SJSA1 (cell line): ENCODE results near the gene DDX10. TPM values are rescaled to one million over a fixed set of nuclear protein-coding genes. Genes with fewer than 3 reads are reported as not detected.
"Not testable (repeated sequence)": the region's sequence is repeated elsewhere in the genome, so short reads cannot be mapped to it uniquely, and the experiment has no call there.

Source experiments
- DNase-seq, 2 experiments: peaks; one replicate each; pipeline ENCODE4 v3.0.0-alpha.2; 2015 to 2020; ENCODE audit warnings: low spot score in 2 of 2, low read depth in 1 of 2
- H3K27ac ChIP-seq: fragments of 250-450 bp; sonication (Bioruptor Pico); 2 replicates; pipeline ENCODE4 v1.5.1; 2020; ENCODE audit warnings: mild to moderate bottlenecking, moderate library complexity
- H3K27me3 ChIP-seq: fragments of 250-450 bp; sonication (Bioruptor Pico); replicated peaks from 2 replicates; pipeline ENCODE4 v1.5.1; 2020; ENCODE audit warnings: mild to moderate bottlenecking, moderate library complexity
- H3K36me3 ChIP-seq: fragments of 250-450 bp; sonication (Bioruptor Pico); 2 replicates; pipeline ENCODE4 v1.5.1; 2020; ENCODE audit warnings: mild to moderate bottlenecking
- H3K4me1 ChIP-seq: fragments of 250-450 bp; sonication (Bioruptor Pico); replicated peaks from 2 replicates; pipeline ENCODE4 v1.6.1; 2021; ENCODE audit warnings: mild to moderate bottlenecking
- H3K4me3 ChIP-seq: fragments of 250-450 bp; sonication (Bioruptor Pico); 2 replicates; pipeline ENCODE4 v1.5.1; 2020; ENCODE audit warnings: mild to moderate bottlenecking
- H3K9me3 ChIP-seq: fragments of 250-450 bp; sonication (Bioruptor Pico); replicated peaks from 2 replicates; pipeline ENCODE4 v1.5.1; 2020; ENCODE audit warnings: mild to moderate bottlenecking
- total RNA-seq: library from RNA; depleted of rRNA; stranded (reverse); fragments of >200 nt; shearing (Covaris generic); gene quantifications from 2 replicates; pipeline ENCODE4 v1.2.3, GENCODE V29; 2014

The DDX10 gene
- total RNA-seq, 1 experiment from 2014 or later = 21.9 TPM

GRCh38 chr11:108817976-108818375 lies 153.1 kb downstream of the DDX10 start:
- Histone ChIP-seq H3K36me3 (no peaks in the 10 kb centered on the region), H3K9me3 (no peaks in the 10 kb centered on the region), H3K4me3 (no peak overlapping the region), H3K4me1 (no peaks in the 10 kb centered on the region), H3K27ac (no peak overlapping the region), H3K27me3 (no peaks in the 10 kb centered on the region)
- no peak for DNase-seq

DNA sequence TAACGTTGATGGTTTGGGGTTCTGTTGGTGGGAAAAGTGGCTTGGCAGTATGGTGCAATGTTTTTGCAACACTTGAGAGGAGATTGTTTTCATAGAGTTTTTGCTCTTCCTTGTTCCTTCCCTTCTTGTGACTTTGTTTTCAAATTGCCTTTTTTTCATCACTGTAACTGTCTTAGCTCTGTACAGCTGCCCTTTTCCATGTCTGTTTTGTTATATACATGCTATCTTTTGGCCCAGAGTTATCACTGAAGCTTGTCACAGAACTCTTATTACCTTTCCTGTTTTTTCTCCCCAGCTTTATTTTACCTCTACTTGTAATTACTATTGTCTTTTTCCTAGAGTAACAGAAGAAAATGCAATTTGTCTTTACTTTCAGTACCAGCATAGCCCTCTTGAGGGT lies 154.1 kb downstream of the DDX10 start:
- no peaks in the 10 kb centered on the region for H3K4me1 ChIP-seq
- H3K4me3 ChIP-seq = no peak overlapping the region

DNA sequence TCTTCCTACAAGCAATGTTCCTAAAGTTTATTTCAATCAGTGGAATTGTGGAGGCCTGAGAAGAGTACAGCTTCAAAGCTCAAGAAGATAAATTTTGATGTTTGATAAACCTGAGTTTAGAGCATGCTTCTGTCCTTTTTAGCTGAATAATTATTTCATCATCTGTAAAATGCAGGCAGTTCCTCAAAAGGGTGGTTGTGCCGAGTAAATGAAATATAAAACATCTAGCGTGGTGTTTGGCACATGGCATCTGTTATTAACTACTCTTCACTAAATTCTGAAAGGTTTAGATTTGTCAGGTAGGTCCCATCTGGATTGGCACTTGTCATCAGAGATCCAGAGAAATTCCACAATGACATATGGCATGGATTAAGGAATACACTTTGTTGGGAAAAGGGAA lies 155.1 kb downstream of the DDX10 start:
- DNase-seq = no peak
- Histone ChIP-seq H3K27me3 (no peaks in the 10 kb centered on the region), H3K4me3 (no peak overlapping the region), H3K9me3 (no peaks in the 10 kb centered on the region), H3K36me3 (no peaks in the 10 kb centered on the region), H3K27ac (no peak overlapping the region), H3K4me1 (no peaks in the 10 kb centered on the region)

More for the DNA sequence above, 154.1 kb downstream of the DDX10 start:
- no peaks in the 10 kb centered on the region for H3K36me3 ChIP-seq
- DNase-seq = no peak
- no peak overlapping the region for H3K27ac ChIP-seq
- H3K9me3 ChIP-seq = no peaks in the 10 kb centered on the region
- H3K27me3 ChIP-seq = no peaks in the 10 kb centered on the region

GRCh38 chr11:108823960-108824359 lies 159.1 kb downstream of the DDX10 start:
- H3K36me3 ChIP-seq, H3K4me3 ChIP-seq, H3K27ac ChIP-seq, H3K4me1 ChIP-seq, H3K27me3 ChIP-seq, DNase-seq, H3K9me3 ChIP-seq: not testable (repeated sequence)

DNA sequence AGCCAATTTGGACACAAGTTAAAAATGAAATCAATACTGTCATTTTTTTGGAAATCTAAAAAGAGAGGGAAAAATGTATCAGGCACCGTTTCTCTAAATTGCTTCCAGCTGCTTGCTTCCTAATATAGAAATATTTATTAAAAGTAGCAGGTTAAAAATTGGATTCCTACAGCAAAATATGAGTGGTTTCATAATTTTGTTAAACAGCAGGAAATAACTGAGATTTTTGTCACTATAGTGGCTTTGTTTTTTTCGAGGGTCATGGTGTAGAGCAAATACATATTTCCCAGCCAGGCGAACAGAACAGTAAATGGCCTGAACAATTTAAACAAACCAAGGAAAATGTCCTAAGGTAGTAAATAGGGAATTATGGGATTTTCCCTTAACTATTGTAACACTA lies 159.7 kb downstream of the DDX10 start:
- no peak overlapping the region for H3K27ac ChIP-seq
- no peaks in the 10 kb centered on the region for H3K9me3 ChIP-seq
- no peak overlapping the region for H3K4me3 ChIP-seq
- no peaks in the 10 kb centered on the region for H3K27me3 ChIP-seq
- no peaks in the 10 kb centered on the region for H3K36me3 ChIP-seq
- no peak for DNase-seq
- H3K4me1 ChIP-seq = no peaks in the 10 kb centered on the region

DNA sequence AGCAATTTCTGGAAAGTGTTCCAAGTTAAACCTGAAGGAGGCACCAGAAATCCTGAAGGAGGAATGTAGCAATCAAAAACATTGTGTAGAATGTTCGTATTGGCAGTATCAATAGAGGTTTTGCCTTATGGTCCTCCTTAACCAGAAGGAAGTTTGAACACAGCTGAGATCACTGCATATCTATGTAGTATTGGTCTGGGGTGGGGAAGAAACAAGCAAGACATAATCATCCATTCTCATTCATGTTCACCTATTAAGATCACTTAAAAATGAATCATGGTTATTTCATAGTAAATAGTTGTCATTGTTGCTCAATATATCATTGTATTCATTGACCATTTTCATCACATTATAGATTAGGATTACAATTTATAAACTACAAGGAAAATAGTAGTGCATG lies 160.5 kb downstream of the DDX10 start:
- Histone ChIP-seq H3K27me3 (no peaks in the 10 kb centered on the region), H3K27ac (no peak overlapping the region), H3K36me3 (no peaks in the 10 kb centered on the region), H3K4me1 (no peaks in the 10 kb centered on the region), H3K4me3 (no peak overlapping the region), H3K9me3 (no peaks in the 10 kb centered on the region)
- no peak for DNase-seq

- no peaks in the 10 kb centered on the region for H3K4me1 ChIP-seq
- H3K4me3 ChIP-seq = no peak overlapping the region
- no peak for DNase-seq
- no peaks in the 10 kb centered on the region for H3K27me3 ChIP-seq
- no peak overlapping the region for H3K27ac ChIP-seq
- H3K36me3 ChIP-seq = no peaks in the 10 kb centered on the region
- no peaks in the 10 kb centered on the region for H3K9me3 ChIP-seq
Observed at GRCh38 chr11:108826136-108826535, 161.3 kb downstream of the DDX10 start.

DNA sequence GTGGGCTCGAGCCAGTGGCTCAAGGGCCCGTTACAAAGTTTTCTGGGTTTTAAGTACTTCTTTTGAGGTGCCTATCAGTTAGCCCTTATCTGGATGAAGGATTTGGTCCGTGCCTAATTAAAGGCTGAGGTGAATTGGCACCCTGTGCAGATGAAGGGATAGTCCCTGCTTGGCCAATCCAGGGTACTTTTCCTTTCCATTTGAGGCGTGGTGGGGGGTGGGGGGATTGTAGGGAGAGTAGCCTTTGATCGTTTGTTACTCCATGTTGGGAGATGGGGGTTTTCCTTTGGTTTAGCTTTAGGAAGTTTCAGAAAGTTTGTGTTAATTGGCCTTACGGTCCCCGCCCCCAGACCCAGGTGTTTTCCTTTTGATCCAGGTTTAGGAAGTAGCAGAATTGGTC lies 170.8 kb downstream of the DDX10 start:
- no peaks in the 10 kb centered on the region for H3K9me3 ChIP-seq
- H3K27me3 ChIP-seq = no peaks in the 10 kb centered on the region
- no peak overlapping the region for H3K4me3 ChIP-seq
- no peak for DNase-seq
- no peaks in the 10 kb centered on the region for H3K4me1 ChIP-seq
- H3K36me3 ChIP-seq = no peaks in the 10 kb centered on the region; the same call in 1 of the 2 replicates
- no peak overlapping the region for H3K27ac ChIP-seq

GRCh38 chr11:108836541-108836940 lies 171.7 kb downstream of the DDX10 start:
- Histone ChIP-seq H3K27ac (no peak overlapping the region), H3K4me1 (no peaks in the 10 kb centered on the region), H3K36me3 (no peaks in the 10 kb centered on the region; the same call in 1 of the 2 replicates), H3K9me3 (no peaks in the 10 kb centered on the region), H3K4me3 (no peak overlapping the region), H3K27me3 (no peaks in the 10 kb centered on the region)
- no peak for DNase-seq

GRCh38 chr11:108838102-108838791 lies 173.4 kb downstream of the DDX10 start:
- no peaks in the 10 kb centered on the region for H3K27me3 ChIP-seq
- no peak overlapping the region for H3K27ac ChIP-seq
- no peaks in the 10 kb centered on the region for H3K9me3 ChIP-seq
- DNase-seq = no peak
- H3K36me3 ChIP-seq = no peaks in the 10 kb centered on the region; the same call in 1 of the 2 replicates
- H3K4me1 ChIP-seq = no peaks in the 10 kb centered on the region
- no peak overlapping the region for H3K4me3 ChIP-seq

DNA sequence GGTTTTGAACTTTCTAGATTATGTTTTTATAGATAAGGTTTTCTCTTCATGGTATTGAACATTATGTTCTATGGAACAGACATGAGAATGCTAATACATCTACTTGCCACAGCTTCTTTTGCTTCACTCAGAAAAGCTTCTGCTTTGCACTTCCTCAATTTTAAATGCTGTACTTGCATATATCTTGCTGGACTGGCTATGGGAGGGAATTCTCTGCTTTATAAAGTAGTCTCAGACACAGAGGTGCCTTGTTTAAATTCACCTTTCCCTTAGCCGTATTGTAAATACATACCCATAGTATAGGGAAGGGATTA lies 173.9 kb downstream of the DDX10 start:
- no peaks in the 10 kb centered on the region; the same call in 1 of the 2 replicates for H3K36me3 ChIP-seq
- no peaks in the 10 kb centered on the region for H3K4me1 ChIP-seq
- no peak overlapping the region for H3K4me3 ChIP-seq
- no peak for DNase-seq
- H3K27me3 ChIP-seq = no peaks in the 10 kb centered on the region
- no peak overlapping the region for H3K27ac ChIP-seq
- no peaks in the 10 kb centered on the region for H3K9me3 ChIP-seq

DNA sequence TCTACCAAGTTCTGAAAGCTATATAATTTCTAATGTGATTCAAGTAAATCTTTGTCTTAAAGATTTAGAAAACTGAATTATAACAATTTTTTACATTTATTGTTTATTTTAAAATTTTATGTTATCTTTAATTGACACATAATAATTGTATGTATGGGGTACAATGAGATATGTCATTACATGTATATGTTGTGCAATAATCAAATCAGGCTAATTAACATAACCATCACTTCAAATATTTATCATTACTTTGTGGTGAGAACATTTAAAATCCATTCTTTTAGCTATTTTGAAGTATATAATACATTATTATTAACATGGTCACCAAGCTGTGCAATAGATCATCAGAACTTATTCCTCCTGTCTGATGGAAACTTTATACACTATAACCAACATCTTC lies 181.1 kb downstream of the DDX10 start:
- no peak overlapping the region for H3K27ac ChIP-seq
- H3K9me3 ChIP-seq = no peaks in the 10 kb centered on the region
- no peak for DNase-seq
- H3K36me3 ChIP-seq = no peaks in the 10 kb centered on the region
- no peak overlapping the region for H3K4me3 ChIP-seq
- H3K4me1 ChIP-seq = no peaks in the 10 kb centered on the region
- H3K27me3 ChIP-seq = no peaks in the 10 kb centered on the region

DNA sequence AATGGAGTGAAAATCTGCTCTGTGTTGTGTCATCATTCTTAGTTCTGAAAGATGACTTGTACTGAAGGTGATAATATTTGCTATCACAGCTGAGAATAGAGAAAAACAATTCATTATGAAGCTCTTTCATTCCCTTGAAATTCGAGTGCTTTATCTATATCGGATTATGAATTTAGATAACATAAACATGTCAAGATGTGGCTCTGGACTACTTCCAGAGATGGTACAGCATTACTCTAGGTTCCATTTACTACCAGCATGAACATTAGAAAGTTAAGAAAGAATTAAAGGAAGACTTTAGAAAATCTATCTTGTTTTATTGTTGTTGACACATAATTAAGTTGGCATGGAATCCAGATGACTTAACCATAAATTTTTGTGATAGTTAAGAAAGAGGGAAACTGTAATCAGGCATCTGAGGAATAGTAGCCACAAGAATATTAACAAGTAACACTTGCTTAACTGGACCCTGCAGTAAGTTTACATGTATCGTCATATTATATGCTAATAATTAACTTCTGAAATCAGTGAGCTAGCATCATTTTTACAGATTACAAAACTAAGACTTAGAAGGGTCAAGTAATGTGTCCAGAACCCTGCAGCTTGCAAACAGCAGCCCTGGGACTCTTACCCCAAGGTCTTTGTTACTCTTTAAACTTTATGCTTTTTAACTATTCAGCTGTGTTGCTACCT lies 182.6 kb downstream of the DDX10 start:
- Histone ChIP-seq H3K9me3 (no peaks in the 10 kb centered on the region), H3K27ac (no peak overlapping the region), H3K36me3 (no peaks in the 10 kb centered on the region), H3K27me3 (no peaks in the 10 kb centered on the region), H3K4me1 (no peaks in the 10 kb centered on the region), H3K4me3 (no peak overlapping the region)
- DNase-seq = no peak

DNA sequence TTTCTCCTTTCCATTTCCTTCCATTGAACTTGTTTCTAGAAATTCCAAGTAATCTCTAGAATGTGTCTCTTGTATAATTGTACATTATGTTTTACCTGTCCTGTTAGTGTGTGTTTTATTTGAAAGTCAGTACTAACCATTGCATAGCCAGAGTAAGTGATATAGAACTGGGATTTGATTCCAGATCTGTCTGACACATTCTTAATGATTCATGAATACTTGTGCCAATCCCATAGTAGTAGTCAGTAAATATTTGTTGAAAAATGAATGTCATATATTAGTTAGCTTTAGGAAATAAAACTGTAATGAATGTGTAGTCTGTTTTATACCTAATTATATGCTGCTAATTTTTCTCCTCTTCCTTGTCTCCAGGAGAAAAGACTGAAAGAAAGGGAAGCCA lies 186.9 kb downstream of the DDX10 start:
- Histone ChIP-seq H3K4me3 (no peak overlapping the region), H3K4me1 (peaks cover 6% of the 10 kb centered on the region), H3K27me3 (no peaks in the 10 kb centered on the region), H3K9me3 (no peaks in the 10 kb centered on the region), H3K27ac (no peak overlapping the region), H3K36me3 (no peaks in the 10 kb centered on the region)
- no peak for DNase-seq

DNA sequence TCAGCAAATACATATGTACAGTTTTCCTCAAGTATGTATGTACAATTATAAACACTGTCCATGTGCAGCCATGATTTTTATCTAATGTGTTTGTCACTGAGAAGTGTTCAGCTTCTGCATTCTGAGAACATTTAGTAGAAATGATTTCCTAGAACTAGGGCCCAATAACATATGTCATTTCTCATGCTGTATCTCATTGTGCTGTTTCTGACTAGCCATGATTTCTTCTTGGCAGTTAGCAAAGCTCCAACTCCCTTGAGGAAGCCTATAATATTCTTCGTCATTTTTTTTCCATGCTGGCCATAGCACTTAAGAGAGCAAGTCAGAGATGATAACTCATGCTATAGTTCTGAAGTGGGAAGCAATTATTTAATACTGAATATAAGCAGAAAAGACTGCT lies 187.8 kb downstream of the DDX10 start:
- Histone ChIP-seq H3K4me1 (peaks cover 6% of the 10 kb centered on the region), H3K9me3 (no peaks in the 10 kb centered on the region), H3K4me3 (no peak overlapping the region), H3K27ac (no peak overlapping the region), H3K27me3 (no peaks in the 10 kb centered on the region), H3K36me3 (no peaks in the 10 kb centered on the region)
- no peak for DNase-seq
